GM12878 (cell line): ENCODE measurements around the gene NRN1L. TPM values are rescaled to one million over a fixed set of nuclear protein-coding genes. Genes with fewer than 3 reads are reported as not detected.

Experiments
- ATAC-seq: fragments of 200-7000 bp; cut with Tn5 transposase; 3 replicates; pipeline ENCODE4 v1.9.1; 2020; ENCODE audit warnings: mild to moderate bottlenecking, moderate library complexity
- BruUV-seq: library from RNA; stranded (reverse); fragments of 400-500 nt; replicated peaks from 2 replicates; lab custom pipeline; 2021; lab: Mats Ljungman, UMichigan
- CTCF ChIA-PET: fragments of 300-600 bp; sonication (Branson Sonifier 250); formaldehyde crosslinking; extraction: SDS; loops from one replicate; lab custom pipeline; 2021; ENCODE audit warnings: inconsistent platforms; lab: Yijun Ruan, JAX
- POLR2A ChIA-PET: fragments of 350-600 bp; formaldehyde crosslinking; extraction: SDS; loops from one replicate; lab custom pipeline; 2021; ENCODE audit warnings: inconsistent platforms; lab: Charles Lee
- RAD21 ChIA-PET: fragments of 300-600 bp; sonication (Branson Sonifier 250); formaldehyde crosslinking; loops from one replicate; lab custom pipeline; 2023; ENCODE audit warnings: antibody characterized with exemption; ENCODE audit not compliant: unreplicated experiment; lab: Charles Lee
- SMC1A ChIA-PET: fragments of 300-600 bp; sonication (Branson Sonifier 250); formaldehyde crosslinking; loops from one replicate; lab custom pipeline; 2023; ENCODE audit not compliant: unreplicated experiment, uncharacterized antibody; lab: Charles Lee
- DNase-seq: peaks from one replicate; pipeline ENCODE4 v3.0.0-alpha.2; 2011; ENCODE audit warnings: low read depth, low spot score
- FAIRE-seq: peaks from 3 replicates; lab custom pipeline; 2011; peaks lifted over from hg19 to GRCh38; lab: Jason Lieb, UNC
- H2AFZ ChIP-seq: 2 replicates; pipeline ENCODE4 v1.6.0; 2011; ENCODE audit warnings: low read depth, low read length, control low read depth; ENCODE audit not compliant: control insufficient read depth
- H3K27ac ChIP-seq: 2 replicates; pipeline ENCODE4 v1.5.1; 2011; ENCODE audit warnings: control low read depth; ENCODE audit not compliant: control insufficient read depth, insufficient read depth
- H3K27me3 ChIP-seq, 2 experiments: replicated peaks in 1 of 2; 2 replicates each; pipeline versions ENCODE4 v1.6.0 to v1.6.1; 2011; ENCODE audit warnings: low read length in 1 of 2; ENCODE audit not compliant: control insufficient read depth in 2 of 2, insufficient read depth in 2 of 2
- H3K36me3 ChIP-seq, 2 experiments: 2 replicates each; pipeline ENCODE4 v1.5.1; 2011; ENCODE audit warnings: low read length in 1 of 2; ENCODE audit not compliant: control insufficient read depth in 2 of 2, insufficient read depth in 2 of 2
- H3K4me1 ChIP-seq: 2 replicates; pipeline ENCODE4 v1.6.1; 2011; ENCODE audit warnings: mild to moderate bottlenecking, low read length, moderate library complexity, mixed read lengths; ENCODE audit not compliant: control insufficient read depth, insufficient read depth
- H3K4me2 ChIP-seq: 2 replicates; pipeline ENCODE4 v1.6.0; 2011; ENCODE audit warnings: control low read depth; ENCODE audit not compliant: control insufficient read depth, insufficient read depth
- H3K4me3 ChIP-seq: fragments of 200-600 bp; sonication (generic); 2 replicates; pipeline ENCODE4 v1.5.1; 2016
- H3K79me2 ChIP-seq: 2 replicates; pipeline ENCODE4 v1.6.0; 2011; ENCODE audit warnings: low read length; ENCODE audit not compliant: control insufficient read depth, insufficient read depth
- H3K9ac ChIP-seq: 2 replicates; pipeline ENCODE4 v1.8.0; 2011; ENCODE audit warnings: low read length, control low read depth, mixed read lengths; ENCODE audit not compliant: control insufficient read depth, insufficient read depth
- H3K9me3 ChIP-seq: replicated peaks from 3 replicates; pipeline ENCODE4 v1.5.1; 2011; ENCODE audit warnings: mild to moderate bottlenecking, low read length; ENCODE audit not compliant: control insufficient read depth, insufficient read depth
- H4K20me1 ChIP-seq: 2 replicates; pipeline ENCODE4 v1.6.0; 2011; ENCODE audit not compliant: control insufficient read depth, insufficient read depth
- BCL11A ChIP-seq: IDR thresholded peaks from 2 replicates; pipeline ENCODE4 v1.6.1; 2011; ENCODE audit warnings: low read depth, low read length
- BRCA1 ChIP-seq: IDR thresholded peaks from 2 replicates; pipeline ENCODE4 v1.6.1; 2011; ENCODE audit warnings: low read depth, low read length, improper control_type of control experiment
- CBFB ChIP-seq: IDR thresholded peaks from 2 replicates; pipeline ENCODE4 v1.6.1; 2016; ENCODE audit warnings: antibody characterized with exemption, low read depth
- EGR1 ChIP-seq, 2 experiments: IDR thresholded peaks; 1 replicate in 1 of 2; 2 replicates in 1 of 2; pipeline ENCODE4 v1.6.1; 2011 to 2012; ENCODE audit warnings: low read depth in 2 of 2, low read length in 2 of 2, borderline replicate concordance in 1 of 2, mild to moderate bottlenecking in 1 of 2, moderate library complexity in 1 of 2
- EZH2 ChIP-seq: IDR thresholded peaks from 2 replicates; pipeline ENCODE4 v1.6.1; 2012; ENCODE audit warnings: low read depth, mild to moderate bottlenecking, control low read depth, inconsistent platforms, low read length, borderline replicate concordance; ENCODE audit not compliant: control insufficient read depth
- HDAC6 ChIP-seq: fragments of 200-600 bp; sonication (generic); IDR thresholded peaks from one replicate; pipeline ENCODE4 v1.8.0; 2017; ENCODE audit warnings: antibody characterized with exemption; ENCODE audit not compliant: unreplicated experiment
- IKZF1 ChIP-seq: fragments of 450-650 bp; conservative IDR thresholded peaks from 2 replicates; pipeline ENCODE4 v1.6.1; 2017; ENCODE audit warnings: antibody characterized with exemption, mild to moderate bottlenecking
- MYB ChIP-seq: fragments of 150-350 bp; IDR thresholded peaks from 2 replicates; pipeline ENCODE4 v1.6.1; 2014; ENCODE audit warnings: mild to moderate bottlenecking, low read depth, low read length, borderline replicate concordance
- PML ChIP-seq: IDR thresholded peaks from 2 replicates; pipeline ENCODE4 v1.6.1; 2012; ENCODE audit warnings: low read length, inconsistent platforms
- RAD51 ChIP-seq: fragments of 450-650 bp; IDR thresholded peaks from 2 replicates; pipeline ENCODE4 v1.6.1; 2016; ENCODE audit warnings: moderate library complexity, mild to moderate bottlenecking, inconsistent platforms
- TAF1 ChIP-seq: IDR thresholded peaks from 2 replicates; pipeline ENCODE4 v1.6.1; 2011; ENCODE audit warnings: mild to moderate bottlenecking, low read depth, low read length, borderline replicate concordance
- TCF12 ChIP-seq: IDR thresholded peaks from 2 replicates; pipeline ENCODE4 v1.6.1; 2011; ENCODE audit warnings: low read depth, mild to moderate bottlenecking, low read length
- TCF3 ChIP-seq: IDR thresholded peaks from 2 replicates; pipeline ENCODE4 v1.6.1; 2012; ENCODE audit warnings: low read depth, mild to moderate bottlenecking, low read length, borderline replicate concordance; ENCODE audit not compliant: insufficient read depth
- TCF7 ChIP-seq: IDR thresholded peaks from 2 replicates; pipeline ENCODE4 v1.6.1; 2014; ENCODE audit warnings: antibody characterized with exemption, borderline replicate concordance
- WGBS: methylation state at CpG from one replicate; pipeline ENCODE4 v1.1.6; 2016; ENCODE audit warnings: low lambda C conversion rate; ENCODE audit not compliant: insufficient replicate concordance, insufficient coverage; ENCODE audit errors: missing lambda C conversion rate; 5-methylcytosine and 5-hydroxymethylcytosine counted together
- in situ Hi-C: fragments of 300-500 bp; cut with MboI; formaldehyde crosslinking; loops from 9 replicates; pipeline ENCODE4 v1.14.3; 2018; ENCODE audit warnings: mixed read lengths
- intact Hi-C: fragments of 100-400 bp; cut with micrococcal nuclease; formaldehyde crosslinking; loops from one replicate; pipeline ENCODE4 v1.14.2; 2022; ENCODE audit not compliant: unreplicated experiment
- polyA plus RNA-seq, 11 experiments: library from polyadenylated mRNA; depleted of rRNA in 4 of 11; unstranded in 6 of 11; stranded (reverse) in 5 of 11; fragments of >200 nt; fragmentation: Nextera tagmentation in 4 of 11; fragmentation: Illumina TruSeq in 1 of 11; extraction: Ambion mirVana in 4 of 11; extraction: Trizol in 1 of 11; gene quantifications; 1 replicate in 1 of 11; 2 replicates in 10 of 11; pipeline versions ENCODE4 v1.2.1 to v1.2.3, GENCODE V29; 2011 to 2016; ENCODE audit warnings: inconsistent platforms in 2 of 11, missing spikeins in 2 of 11, low read depth in 1 of 11
- total RNA-seq, 4 experiments: library from RNA; depleted of rRNA in 3 of 4; stranded (reverse); fragments of >200 nt in 3 of 4; fragmentation: Illumina TruSeq in 1 of 4; extraction: Trizol in 1 of 4; gene quantifications; 2 replicates each; pipeline versions ENCODE4 v1.2.1 to v1.2.3, GENCODE V29; 2013 to 2021
- TF ChIP-seq, protein P1 (sequence below): fragments of 450-650 bp; IDR thresholded peaks from 2 replicates; pipeline ENCODE4 v1.6.1; 2018; ENCODE audit warnings: mild to moderate bottlenecking, low read depth, moderate library complexity; ENCODE audit not compliant: partially characterized antibody

Gene NRN1L
- total and polyA plus RNA-seq, 10 of the 15 experiments (the other 5 are each of a cell fraction or from before 2014, with no cell fraction given) = 0.11 to 0.99 (median 0.28) TPM; not detected in 3

DNA sequence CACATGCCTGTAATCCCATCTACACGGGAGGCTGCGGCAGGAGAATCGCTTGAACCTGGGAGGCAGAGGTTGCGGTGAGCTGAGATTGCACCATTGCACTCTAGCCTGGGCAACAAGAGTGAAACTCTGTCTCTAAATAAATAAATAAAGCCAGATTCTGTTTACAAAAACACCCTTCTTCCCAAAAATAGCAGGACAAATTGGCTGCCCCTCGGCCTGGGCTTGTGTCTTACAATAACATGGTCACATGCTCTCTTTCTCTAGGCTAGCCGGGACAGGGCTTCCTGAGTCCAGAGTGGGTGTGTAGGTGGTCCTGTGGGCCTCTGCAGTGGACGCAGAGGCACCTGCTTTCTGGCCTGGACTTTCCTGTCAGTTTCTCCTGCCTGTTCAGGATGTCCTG is 15.0 kb upstream of the NRN1L start:
- peaks cover 18% of the 10 kb centered on the region for H3K79me2 ChIP-seq
- H3K4me1 ChIP-seq = peaks cover 7% of the 10 kb centered on the region
- FAIRE-seq (no peak), ATAC-seq (no peak)
- no peaks in the 10 kb centered on the region for H3K9me3 ChIP-seq
- no peak overlapping the region for H2AFZ ChIP-seq
- ChIA-PET CTCF (interaction anchor here (1.1 to 1.3 kb wide), 2 partner anchors 9 to 53 kb away, joined by 3 to 4 read pairs; no protein-coding TSS in a partner anchor), SMC1A (interaction anchor here (1.0 kb wide), 1 partner anchor 63 kb away, joined by 3 read pairs; no protein-coding TSS in a partner anchor), RAD21 (no interaction called here), POLR2A (interaction anchor here (0.6 to 2.0 kb wide), 2 partner anchors 99 to 222 kb away, joined by 4 read pairs; partner anchors contain the start of gene SLC12A4)
- in situ Hi-C loops = no loop called here
- H3K27me3 ChIP-seq = no peaks in the 10 kb centered on the region
- no peak overlapping the region for H3K4me2 ChIP-seq
- 88% methylated on average over 7 of the region's 7 CpGs for WGBS
- BruUV-seq = no TSS peak
- H4K20me1 ChIP-seq = peaks cover 4% of the 10 kb centered on the region; the same call in 1 of the 2 replicates
- H3K36me3 ChIP-seq = peaks cover 16 to 29% of the 10 kb centered on the region in 2 experiments
- H3K9ac ChIP-seq = no peak overlapping the region
- H3K27ac ChIP-seq = no peak overlapping the region
- no peak overlapping the region for H3K4me3 ChIP-seq
- TF ChIP-seq MYB = no peak
- TF ChIP-seq EZH2 = no peak
- TF ChIP-seq CBFB = no peak
- TF ChIP-seq PML = no peak
- no peak for TF ChIP-seq TCF12
- TF ChIP-seq BRCA1 = no peak
- TF ChIP-seq, protein P1, sequence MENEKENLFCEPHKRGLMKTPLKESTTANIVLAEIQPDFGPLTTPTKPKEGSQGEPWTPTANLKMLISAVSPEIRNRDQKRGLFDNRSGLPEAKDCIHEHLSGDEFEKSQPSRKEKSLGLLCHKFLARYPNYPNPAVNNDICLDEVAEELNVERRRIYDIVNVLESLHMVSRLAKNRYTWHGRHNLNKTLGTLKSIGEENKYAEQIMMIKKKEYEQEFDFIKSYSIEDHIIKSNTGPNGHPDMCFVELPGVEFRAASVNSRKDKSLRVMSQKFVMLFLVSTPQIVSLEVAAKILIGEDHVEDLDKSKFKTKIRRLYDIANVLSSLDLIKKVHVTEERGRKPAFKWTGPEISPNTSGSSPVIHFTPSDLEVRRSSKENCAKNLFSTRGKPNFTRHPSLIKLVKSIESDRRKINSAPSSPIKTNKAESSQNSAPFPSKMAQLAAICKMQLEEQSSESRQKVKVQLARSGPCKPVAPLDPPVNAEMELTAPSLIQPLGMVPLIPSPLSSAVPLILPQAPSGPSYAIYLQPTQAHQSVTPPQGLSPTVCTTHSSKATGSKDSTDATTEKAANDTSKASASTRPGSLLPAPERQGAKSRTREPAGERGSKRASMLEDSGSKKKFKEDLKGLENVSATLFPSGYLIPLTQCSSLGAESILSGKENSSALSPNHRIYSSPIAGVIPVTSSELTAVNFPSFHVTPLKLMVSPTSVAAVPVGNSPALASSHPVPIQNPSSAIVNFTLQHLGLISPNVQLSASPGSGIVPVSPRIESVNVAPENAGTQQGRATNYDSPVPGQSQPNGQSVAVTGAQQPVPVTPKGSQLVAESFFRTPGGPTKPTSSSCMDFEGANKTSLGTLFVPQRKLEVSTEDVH = no peak
- TF ChIP-seq EGR1 (IDR thresholded peaks at IDR 0.05; ENCODE audit: borderline replicate concordance in 1 of 2, low read depth in 2 of 2, low read length in 2 of 2) = no peak
- no peak for TF ChIP-seq TAF1
- no peak for TF ChIP-seq IKZF1
- TF ChIP-seq RAD51 = no peak
- no peak for TF ChIP-seq TCF3
- no peak for TF ChIP-seq BCL11A
- TF ChIP-seq HDAC6 = no peak
- no peak for TF ChIP-seq TCF7
- TF ChIP-seq, all 136 proteins: peak for 0
- no peak for DNase-seq
- intact Hi-C loops = no loop called here
